Ovary (tissue), 3 donors: ENCODE data around the gene WDR93.
"Not testable (repeated sequence)": the region's sequence is repeated elsewhere in the genome, so short reads cannot be mapped to it uniquely, and the experiment has no call there.

Source experiments
- EP300 ChIP-seq: sonication (generic); formaldehyde crosslinking; IDR thresholded peaks from one replicate; pipeline ENCODE4 v1.6.1; 2017; ENCODE audit warnings: antibody characterized with exemption
- POLR2A ChIP-seq: fragments of 450-650 bp; IDR thresholded peaks from one replicate; pipeline ENCODE4 v1.6.1; 2017; ENCODE audit warnings: antibody characterized with exemption, mild to moderate bottlenecking, moderate library complexity
- TF ChIP-seq, protein P1 (sequence below), 3 donors: fragments of 450-650 bp in 2 of 3; fragments of 200-600 bp in 1 of 3; IDR thresholded peaks; one replicate each; pipeline versions ENCODE4 v1.5.1 to v1.8.0; 2016 to 2022; ENCODE audit warnings: antibody characterized with exemption in 3 of 3, mild to moderate bottlenecking in 1 of 3
- donor health status: DM: no; HTN: no; CAD: no.

DNA sequence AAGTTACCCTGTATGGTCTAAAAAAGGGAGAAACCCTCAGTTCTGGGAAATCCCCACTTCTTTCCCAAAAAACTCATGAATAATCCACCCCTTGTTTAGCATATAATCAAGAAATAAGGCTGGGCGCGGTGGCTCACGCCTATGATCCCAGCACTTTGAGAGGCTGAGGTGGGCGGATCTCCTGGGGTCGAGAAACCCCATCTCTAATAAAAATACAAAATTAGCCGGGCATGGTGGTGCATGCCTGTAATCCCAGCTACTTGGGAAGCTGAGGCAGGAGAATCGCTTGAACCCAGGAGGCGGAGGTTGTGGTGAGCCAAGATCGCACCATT, 92.0 kb downstream of the WDR93 start:
- TF ChIP-seq, protein P1, sequence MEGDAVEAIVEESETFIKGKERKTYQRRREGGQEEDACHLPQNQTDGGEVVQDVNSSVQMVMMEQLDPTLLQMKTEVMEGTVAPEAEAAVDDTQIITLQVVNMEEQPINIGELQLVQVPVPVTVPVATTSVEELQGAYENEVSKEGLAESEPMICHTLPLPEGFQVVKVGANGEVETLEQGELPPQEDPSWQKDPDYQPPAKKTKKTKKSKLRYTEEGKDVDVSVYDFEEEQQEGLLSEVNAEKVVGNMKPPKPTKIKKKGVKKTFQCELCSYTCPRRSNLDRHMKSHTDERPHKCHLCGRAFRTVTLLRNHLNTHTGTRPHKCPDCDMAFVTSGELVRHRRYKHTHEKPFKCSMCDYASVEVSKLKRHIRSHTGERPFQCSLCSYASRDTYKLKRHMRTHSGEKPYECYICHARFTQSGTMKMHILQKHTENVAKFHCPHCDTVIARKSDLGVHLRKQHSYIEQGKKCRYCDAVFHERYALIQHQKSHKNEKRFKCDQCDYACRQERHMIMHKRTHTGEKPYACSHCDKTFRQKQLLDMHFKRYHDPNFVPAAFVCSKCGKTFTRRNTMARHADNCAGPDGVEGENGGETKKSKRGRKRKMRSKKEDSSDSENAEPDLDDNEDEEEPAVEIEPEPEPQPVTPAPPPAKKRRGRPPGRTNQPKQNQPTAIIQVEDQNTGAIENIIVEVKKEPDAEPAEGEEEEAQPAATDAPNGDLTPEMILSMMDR (IDR thresholded peaks at IDR 0.05) = not testable (repeated sequence)
- not testable (repeated sequence) for TF ChIP-seq POLR2A, EP300
